Thyroid gland (tissue), 4 donors: ENCODE data around the gene SLC15A1.

Source experiments
- POLR2A ChIP-seq, 2 donors: fragments of 450-650 bp; IDR thresholded peaks; one replicate each; pipeline ENCODE4 v1.6.1; 2017; ENCODE audit warnings: antibody characterized with exemption in 2 of 2, mild to moderate bottlenecking in 2 of 2, moderate library complexity in 1 of 2
- TF ChIP-seq, protein P1 (sequence below), 6 experiments: fragments of 200-600 bp in 3 of 6; fragments of 450-650 bp in 3 of 6; sonication (generic) in 3 of 6; IDR thresholded peaks; one replicate each; pipeline ENCODE4 v1.5.1; 2016 to 2019; ENCODE audit warnings: antibody characterized with exemption in 6 of 6, mild to moderate bottlenecking in 2 of 6, inconsistent platforms in 1 of 6, moderate library complexity in 1 of 6

GRCh38 chr13:98675066-98675465 lies 77.4 kb downstream of the SLC15A1 start:
- TF ChIP-seq, protein P1, sequence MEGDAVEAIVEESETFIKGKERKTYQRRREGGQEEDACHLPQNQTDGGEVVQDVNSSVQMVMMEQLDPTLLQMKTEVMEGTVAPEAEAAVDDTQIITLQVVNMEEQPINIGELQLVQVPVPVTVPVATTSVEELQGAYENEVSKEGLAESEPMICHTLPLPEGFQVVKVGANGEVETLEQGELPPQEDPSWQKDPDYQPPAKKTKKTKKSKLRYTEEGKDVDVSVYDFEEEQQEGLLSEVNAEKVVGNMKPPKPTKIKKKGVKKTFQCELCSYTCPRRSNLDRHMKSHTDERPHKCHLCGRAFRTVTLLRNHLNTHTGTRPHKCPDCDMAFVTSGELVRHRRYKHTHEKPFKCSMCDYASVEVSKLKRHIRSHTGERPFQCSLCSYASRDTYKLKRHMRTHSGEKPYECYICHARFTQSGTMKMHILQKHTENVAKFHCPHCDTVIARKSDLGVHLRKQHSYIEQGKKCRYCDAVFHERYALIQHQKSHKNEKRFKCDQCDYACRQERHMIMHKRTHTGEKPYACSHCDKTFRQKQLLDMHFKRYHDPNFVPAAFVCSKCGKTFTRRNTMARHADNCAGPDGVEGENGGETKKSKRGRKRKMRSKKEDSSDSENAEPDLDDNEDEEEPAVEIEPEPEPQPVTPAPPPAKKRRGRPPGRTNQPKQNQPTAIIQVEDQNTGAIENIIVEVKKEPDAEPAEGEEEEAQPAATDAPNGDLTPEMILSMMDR (IDR thresholded peaks at IDR 0.05): no peak
- no peak for TF ChIP-seq POLR2A (IDR thresholded peaks at IDR 0.05)
